Mucosa of descending colon (tissue), 3 donors: Measurements from ENCODE around the gene KCNK13. TPM values are rescaled to one million over a fixed set of nuclear protein-coding genes. Genes with fewer than 3 reads are reported as not detected.

Experiments used
- ATAC-seq: fragments of 200-7000 bp; cut with Tn5 transposase; one replicate; pipeline ENCODE4 v1.9.1; 2020; ENCODE audit warnings: mild to moderate bottlenecking, moderate library complexity
- DNase-seq, 3 donors: peaks; one replicate each; pipeline ENCODE4 v3.0.0-alpha.2; 2020
- H3K36me3 ChIP-seq: fragments of 200-600 bp; one replicate; pipeline ENCODE4 v1.8.0; 2021; ENCODE audit warnings: low read depth, mild to moderate bottlenecking
- H3K4me1 ChIP-seq: fragments of 200-600 bp; one replicate; pipeline ENCODE4 v1.8.0; 2021; ENCODE audit warnings: low read depth, mild to moderate bottlenecking
- H3K4me3 ChIP-seq: fragments of 200-600 bp; one replicate; pipeline ENCODE4 v1.8.0; 2021; ENCODE audit warnings: mild to moderate bottlenecking
- H3K9me3 ChIP-seq: fragments of 200-600 bp; one replicate; pipeline ENCODE4 v1.8.0; 2021; ENCODE audit warnings: mild to moderate bottlenecking
- intact Hi-C, 2 donors: fragments of 100-400 bp; cut with DNase I in 1 of 2; cut with micrococcal nuclease in 1 of 2; formaldehyde crosslinking; loops; one replicate each; pipeline versions ENCODE4 v1.11.0 to v1.11.1; 2022; cut with DNase I, micrococcal nuclease
- total RNA-seq, 3 donors: library from RNA; stranded (reverse); fragmentation: NEBNext Ultra II Directional in 2 of 3; extraction: Animal tissue kit (Norgen Biotek cat#: 25700) in 2 of 3; gene quantifications; one replicate each; pipeline versions ENCODE4 v1.2.1 to v1.2.4, GENCODE V29; 2021 to 2023
- TF ChIP-seq, protein P1 (sequence below): fragments of 200-600 bp; IDR thresholded peaks from one replicate; pipeline ENCODE4 v1.8.0; 2022; ENCODE audit warnings: antibody characterized with exemption, mild to moderate bottlenecking
- donor health status: DM: no; HTN: no; CAD: no; lungs with moderate emphysema.
- donor health status: DM: no; HTN: no; CAD: no.
- donor health status: DM: no; HTN: yes; CAD: no.

Gene KCNK13
- total RNA-seq, 3 donors from 2014 or later = 0.25 to 0.67 (median 0.29) TPM

DNA sequence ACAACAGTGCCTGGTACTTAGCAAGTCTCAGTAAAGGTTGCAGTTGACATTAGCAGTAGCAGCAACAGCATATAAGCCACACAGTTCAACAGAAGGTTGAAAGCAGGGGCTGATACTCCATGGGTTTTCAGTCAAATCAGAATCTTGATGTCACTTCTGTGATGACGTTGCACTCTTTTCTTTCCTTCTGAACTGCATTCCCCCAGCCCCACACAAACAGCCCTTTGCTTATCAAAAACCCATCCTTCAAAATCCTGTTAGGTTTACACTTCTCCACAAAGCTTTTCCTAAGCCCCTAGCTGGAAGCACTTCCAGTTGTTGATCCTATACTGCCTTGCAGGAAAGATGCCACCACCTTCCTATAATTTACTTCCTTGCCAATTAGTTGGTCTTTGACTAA, 34.0 kb upstream of the KCNK13 start:
- H3K36me3 ChIP-seq = no peaks in the 10 kb centered on the region
- no peaks in the 10 kb centered on the region for H3K4me1 ChIP-seq
- no peak overlapping the region for H3K4me3 ChIP-seq
- no peak for ATAC-seq
- intact Hi-C loops = no loop called here
- TF ChIP-seq, protein P1, sequence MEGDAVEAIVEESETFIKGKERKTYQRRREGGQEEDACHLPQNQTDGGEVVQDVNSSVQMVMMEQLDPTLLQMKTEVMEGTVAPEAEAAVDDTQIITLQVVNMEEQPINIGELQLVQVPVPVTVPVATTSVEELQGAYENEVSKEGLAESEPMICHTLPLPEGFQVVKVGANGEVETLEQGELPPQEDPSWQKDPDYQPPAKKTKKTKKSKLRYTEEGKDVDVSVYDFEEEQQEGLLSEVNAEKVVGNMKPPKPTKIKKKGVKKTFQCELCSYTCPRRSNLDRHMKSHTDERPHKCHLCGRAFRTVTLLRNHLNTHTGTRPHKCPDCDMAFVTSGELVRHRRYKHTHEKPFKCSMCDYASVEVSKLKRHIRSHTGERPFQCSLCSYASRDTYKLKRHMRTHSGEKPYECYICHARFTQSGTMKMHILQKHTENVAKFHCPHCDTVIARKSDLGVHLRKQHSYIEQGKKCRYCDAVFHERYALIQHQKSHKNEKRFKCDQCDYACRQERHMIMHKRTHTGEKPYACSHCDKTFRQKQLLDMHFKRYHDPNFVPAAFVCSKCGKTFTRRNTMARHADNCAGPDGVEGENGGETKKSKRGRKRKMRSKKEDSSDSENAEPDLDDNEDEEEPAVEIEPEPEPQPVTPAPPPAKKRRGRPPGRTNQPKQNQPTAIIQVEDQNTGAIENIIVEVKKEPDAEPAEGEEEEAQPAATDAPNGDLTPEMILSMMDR = no peak
- H3K9me3 ChIP-seq = no peaks in the 10 kb centered on the region
- no peak for DNase-seq

DNA sequence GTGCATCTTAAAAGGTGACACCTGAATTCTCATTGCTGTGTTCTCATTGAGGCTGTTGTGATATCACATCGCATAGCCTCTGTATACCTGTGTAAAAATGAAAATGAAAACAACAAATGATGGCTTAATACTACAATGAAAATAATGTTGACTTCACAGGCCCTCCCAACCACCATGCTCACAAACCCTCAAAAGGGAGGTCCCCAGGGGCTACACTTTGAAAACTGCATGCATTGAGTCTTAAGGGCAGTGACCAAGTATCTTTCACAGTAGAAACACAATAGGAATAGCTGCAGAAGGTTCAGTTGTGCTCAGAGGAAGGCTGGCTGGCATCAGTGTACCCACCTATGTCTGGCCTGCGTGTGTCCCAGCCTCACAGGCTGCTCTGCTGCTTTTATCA, 27.6 kb upstream of the KCNK13 start:
- Histone ChIP-seq H3K9me3 (no peaks in the 10 kb centered on the region), H3K36me3 (no peaks in the 10 kb centered on the region), H3K4me1 (no peaks in the 10 kb centered on the region), H3K4me3 (no peak overlapping the region)
- TF ChIP-seq, protein P1 = no peak
- DNase-seq (no peak), ATAC-seq (no peak)
- intact Hi-C loops = no loop called here

DNA sequence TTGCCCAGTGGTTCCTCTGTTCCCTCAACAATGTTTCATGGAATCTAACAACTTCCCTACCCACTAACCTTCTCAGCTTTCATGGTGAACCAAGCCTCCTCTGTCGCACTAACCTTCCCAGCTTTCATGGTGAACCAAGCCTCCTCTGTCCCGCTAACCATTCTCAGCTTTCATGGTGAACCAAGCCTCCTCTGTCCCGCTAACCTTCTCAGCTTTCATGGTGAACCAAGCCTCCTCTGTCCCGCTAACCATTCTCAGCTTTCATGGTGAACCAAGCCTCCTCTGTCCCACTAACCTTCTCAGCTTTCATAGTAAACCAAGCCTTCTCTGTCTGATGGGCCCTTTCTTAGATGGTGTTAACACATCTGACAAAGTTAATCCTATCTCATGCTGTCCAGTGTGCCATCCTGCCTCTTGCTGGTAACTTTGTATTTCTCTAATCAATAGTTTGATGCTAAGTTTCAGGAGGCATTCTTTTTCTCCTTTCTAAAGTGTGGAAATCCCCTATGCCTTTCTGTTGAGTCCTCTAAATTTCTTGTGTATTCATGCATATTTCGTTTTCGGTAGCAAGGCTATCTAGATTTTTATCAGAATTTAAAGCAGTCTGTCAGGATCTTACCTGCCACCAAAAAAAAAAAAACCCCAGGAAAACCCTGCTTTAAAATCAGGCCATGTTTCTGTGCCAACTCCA, 26.8 kb upstream of the KCNK13 start:
- ATAC-seq (no peak), DNase-seq (no peak)
- no peaks in the 10 kb centered on the region for H3K4me1 ChIP-seq
- H3K9me3 ChIP-seq = no peaks in the 10 kb centered on the region
- TF ChIP-seq, protein P1 = no peak
- intact Hi-C loops = no loop called here
- H3K4me3 ChIP-seq = no peak overlapping the region
- H3K36me3 ChIP-seq = no peaks in the 10 kb centered on the region

DNA sequence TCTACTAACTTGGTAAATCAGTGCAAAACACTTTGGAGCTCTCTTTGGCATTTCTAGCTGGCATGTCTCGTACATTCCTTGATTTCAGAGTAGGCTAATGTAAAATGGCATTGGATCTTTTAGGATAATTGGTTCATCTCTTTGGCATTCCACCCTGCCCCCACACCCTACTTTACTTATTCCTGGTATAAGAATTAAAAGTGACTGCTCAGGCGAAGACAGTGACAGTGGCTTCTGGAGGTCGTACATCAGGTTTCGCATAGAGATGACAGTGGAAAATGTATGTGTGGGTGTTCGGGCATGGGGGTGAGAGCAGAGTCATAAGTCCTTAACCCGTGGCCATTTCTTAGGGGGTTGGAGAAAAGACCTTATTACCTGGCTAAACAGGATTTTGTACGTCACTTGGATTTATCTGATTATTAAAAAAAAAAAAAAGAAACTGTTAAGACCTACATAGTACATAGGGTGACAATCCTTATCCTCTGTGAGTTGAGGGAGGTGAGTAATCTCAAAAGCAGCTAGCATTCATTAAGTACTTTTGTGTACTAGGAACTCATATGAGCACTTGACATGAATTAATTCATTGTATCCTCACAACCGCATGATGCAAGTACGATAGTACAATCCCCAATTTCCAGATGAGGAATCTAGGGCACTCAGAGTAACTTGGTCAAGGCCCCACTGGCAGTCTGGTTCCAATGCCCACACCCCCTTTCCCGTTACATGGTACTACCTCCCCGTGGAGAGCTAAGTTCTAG, 22.4 kb upstream of the KCNK13 start:
- TF ChIP-seq, protein P1 = no peak
- Histone ChIP-seq H3K36me3 (no peaks in the 10 kb centered on the region), H3K4me3 (no peak overlapping the region), H3K4me1 (no peaks in the 10 kb centered on the region), H3K9me3 (no peaks in the 10 kb centered on the region)
- ATAC-seq (no peak), DNase-seq (no peak)
- intact Hi-C loops = no loop called here

DNA sequence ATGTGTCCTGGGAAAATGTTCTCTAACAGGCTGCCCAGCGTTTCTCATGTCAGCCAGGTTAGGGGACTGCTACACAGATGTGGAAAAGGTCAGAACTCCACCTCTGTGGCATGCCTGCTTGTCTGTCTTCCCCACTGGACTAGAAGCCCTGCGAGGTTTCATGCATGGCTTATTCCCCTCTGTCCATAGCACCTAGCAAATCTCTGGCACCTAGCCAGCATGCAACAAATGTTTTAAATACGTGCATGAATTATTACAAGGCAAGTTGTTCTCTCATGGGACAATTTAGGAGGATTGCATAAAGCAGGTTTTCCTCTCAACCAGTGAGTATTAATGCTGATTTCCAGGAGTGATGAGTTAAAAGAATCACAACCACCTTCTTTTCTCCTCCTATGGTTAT, 21.4 kb upstream of the KCNK13 start:
- H3K9me3 ChIP-seq = no peaks in the 10 kb centered on the region
- no peaks in the 10 kb centered on the region for H3K4me1 ChIP-seq
- no peak for ATAC-seq
- TF ChIP-seq, protein P1 = no peak
- intact Hi-C loops = no loop called here
- no peak for DNase-seq
- H3K36me3 ChIP-seq = no peaks in the 10 kb centered on the region
- no peak overlapping the region for H3K4me3 ChIP-seq
